ENCODE results near the gene CADM1. TPM values are rescaled to one million over a fixed set of nuclear protein-coding genes. Genes with fewer than 3 reads are reported as not detected.

Gene CADM1
- total and polyA plus RNA-seq, 4 donors = 13.0 to 40.6 (median 28.9) TPM

- TF ChIP-seq EGR1 (IDR thresholded peaks at IDR 0.05; ENCODE audit: low read depth in 2 of 2) = no peak
- TF ChIP-seq GABPA (IDR thresholded peaks at IDR 0.05 in 1 of 2, conservative IDR thresholded peaks at IDR 0.05 in 1 of 2) = no peak
- no peak for TF ChIP-seq YY1 (IDR thresholded peaks at IDR 0.05)
Measured at GRCh38 chr11:115396533-115396932, 107.7 kb downstream of the CADM1 start (continued).

GRCh38 chr11:115393950-115394349, 110.3 kb downstream of the CADM1 start:
- no peak overlapping the region for H3K27ac ChIP-seq (ENCODE audit: low read depth in 1 of 2, low read length in 2 of 2)
- H3K9ac ChIP-seq (ENCODE audit: low read depth in 1 of 2, low read length in 2 of 2) = no peak overlapping the region
- H3K27me3 ChIP-seq (ENCODE audit: control insufficient read depth in 4 of 4, insufficient read depth in 4 of 4, low read length in 3 of 4) = no peaks in the 10 kb centered on the region
- H3K9me3 ChIP-seq (ENCODE audit: control insufficient read depth in 4 of 4, low read length in 3 of 4) = no peaks in the 10 kb centered on the region
- TF ChIP-seq FOXA1 (IDR thresholded peaks at IDR 0.05) = no peak
- TF ChIP-seq TAF1 (conservative IDR thresholded peaks at IDR 0.05) = no peak
- no peak for TF ChIP-seq YY1 (IDR thresholded peaks at IDR 0.05)
- TF ChIP-seq MAX (IDR thresholded peaks at IDR 0.05) = no peak
- TF ChIP-seq GABPA (IDR thresholded peaks at IDR 0.05 in 1 of 2, conservative IDR thresholded peaks at IDR 0.05 in 1 of 2) = no peak
- no peak for TF ChIP-seq JUND (IDR thresholded peaks at IDR 0.05)
- no peak for TF ChIP-seq HNF4A (conservative IDR thresholded peaks at IDR 0.05)
- no peak for TF ChIP-seq NR2F2 (IDR thresholded peaks at IDR 0.05)
- no peak for TF ChIP-seq ATF3 (IDR thresholded peaks at IDR 0.05)
- no peak for TF ChIP-seq HNF4G (IDR thresholded peaks at IDR 0.05)
- no peak for TF ChIP-seq SP1 (IDR thresholded peaks at IDR 0.05)
- TF ChIP-seq RAD21 (IDR thresholded peaks at IDR 0.05) = no peak
- TF ChIP-seq ZBTB33 (IDR thresholded peaks at IDR 0.05) = no peak
- no peak for TF ChIP-seq REST (IDR thresholded peaks at IDR 0.05)
- TF ChIP-seq EGR1 (IDR thresholded peaks at IDR 0.05; ENCODE audit: low read depth in 2 of 2) = no peak
- no peak for TF ChIP-seq CTCF (IDR thresholded peaks at IDR 0.05; ENCODE audit: low read depth, low read length, missing input control)
- TF ChIP-seq RXRA (IDR thresholded peaks at IDR 0.05) = no peak
- no peak for TF ChIP-seq FOXA2 (IDR thresholded peaks at IDR 0.05)
- peaks cover 0 to 5% (median 0%) of the 10 kb centered on the region in 4 donors for H3K36me3 ChIP-seq (ENCODE audit: control insufficient read depth in 4 of 4, insufficient read depth in 3 of 4, low read depth in 1 of 4, low read length in 3 of 4)
- no peaks in the 10 kb centered on the region for H3K4me1 ChIP-seq (ENCODE audit: control insufficient read depth in 4 of 4, insufficient read depth in 4 of 4, low read length in 3 of 4)
- no peak for DNase-seq (ENCODE audit: low spot score)
- no peak overlapping the region for H3K4me3 ChIP-seq (ENCODE audit: low read depth in 1 of 3, low read length in 3 of 3)

Measured in liver (tissue), 9 donors.